ENCODE results near the gene ADAMTS6.

ADAMTS6 gene

GRCh38 chr5:65475336-65475735 lies 6.4 kb downstream of the ADAMTS6 start:
- no peak for DNase-seq (ENCODE audit: low read depth in 4 of 4, low spot score in 1 of 4)

- no peak for DNase-seq (ENCODE audit: low read depth in 4 of 4, low spot score in 1 of 4)
These were observed 7.5 kb downstream of the ADAMTS6 start for GRCh38 chr5:65474130-65474711.

DNA sequence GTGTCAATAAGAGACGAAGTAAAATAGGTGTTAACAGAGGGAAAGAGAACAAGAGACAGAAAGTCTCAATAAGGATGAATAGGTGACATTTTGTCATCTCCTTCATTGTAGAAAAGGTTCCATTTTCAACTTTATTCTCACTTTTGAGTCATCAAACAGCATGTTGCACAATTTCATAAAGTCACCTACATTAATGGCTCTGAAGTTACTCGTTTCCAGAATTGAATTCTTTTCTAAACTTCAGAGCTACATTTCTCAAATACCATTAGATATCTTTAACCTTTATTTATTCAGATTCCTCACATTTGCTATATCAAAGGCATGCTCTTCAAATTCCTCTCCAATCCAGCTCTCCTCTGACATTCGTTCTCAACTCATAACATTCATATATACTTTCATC lies 13.1 kb downstream of the ADAMTS6 start:
- DNase-seq (ENCODE audit: low read depth in 4 of 4, low spot score in 1 of 4): no peak

DNA sequence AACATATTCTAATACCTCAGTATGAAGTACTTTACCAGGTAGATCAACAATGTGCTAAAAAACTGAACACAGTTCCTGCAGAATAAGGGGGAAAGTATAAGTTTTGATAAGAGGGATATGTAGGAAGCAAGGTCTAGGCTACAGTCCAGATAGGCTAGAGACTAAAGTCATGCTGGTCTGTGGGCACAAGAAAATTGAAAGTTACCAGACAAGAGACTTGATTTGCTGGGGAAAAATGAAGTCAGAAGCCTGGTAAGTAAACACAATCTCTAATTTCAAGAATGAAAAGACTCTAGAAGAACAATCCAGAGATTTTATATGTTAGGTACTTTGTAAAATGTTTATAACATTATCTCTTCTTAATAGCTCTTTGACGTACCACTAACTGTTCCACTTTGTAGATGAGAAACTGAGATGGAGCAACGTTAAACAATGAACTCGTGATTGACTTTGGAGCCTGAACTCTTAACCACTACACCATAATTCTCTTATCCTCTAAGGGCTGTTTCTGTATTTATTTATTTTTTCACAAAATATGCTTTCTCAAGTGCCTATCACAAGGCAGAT lies 19.5 kb downstream of the ADAMTS6 start:
- no peak for DNase-seq (ENCODE audit: low read depth in 4 of 4, low spot score in 1 of 4)

DNA sequence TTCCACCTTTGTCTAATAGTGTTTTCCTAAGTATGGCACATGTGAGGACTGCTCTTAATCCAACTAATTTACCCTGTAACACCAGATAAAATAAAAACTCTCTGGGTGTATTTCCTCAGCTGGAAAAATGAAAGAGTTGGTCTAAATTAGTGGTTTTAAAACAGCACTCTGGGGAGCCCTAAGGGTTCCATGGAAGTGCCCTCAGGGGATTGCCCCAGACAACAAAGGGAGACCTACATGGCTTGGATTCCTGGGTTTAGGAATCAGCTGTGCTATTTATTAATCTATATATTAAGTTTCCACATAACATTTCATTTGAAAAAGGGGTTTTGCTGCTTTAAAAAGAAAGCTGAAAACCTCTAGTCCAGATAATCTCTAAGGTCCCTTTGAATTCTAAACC lies 20.2 kb downstream of the ADAMTS6 start:
- no peak for DNase-seq (ENCODE audit: low read depth in 4 of 4, low spot score in 1 of 4)

GRCh38 chr5:65459995-65460394 lies 21.7 kb downstream of the ADAMTS6 start:
- no peak for DNase-seq (ENCODE audit: low read depth in 4 of 4, low spot score in 1 of 4)

DNA sequence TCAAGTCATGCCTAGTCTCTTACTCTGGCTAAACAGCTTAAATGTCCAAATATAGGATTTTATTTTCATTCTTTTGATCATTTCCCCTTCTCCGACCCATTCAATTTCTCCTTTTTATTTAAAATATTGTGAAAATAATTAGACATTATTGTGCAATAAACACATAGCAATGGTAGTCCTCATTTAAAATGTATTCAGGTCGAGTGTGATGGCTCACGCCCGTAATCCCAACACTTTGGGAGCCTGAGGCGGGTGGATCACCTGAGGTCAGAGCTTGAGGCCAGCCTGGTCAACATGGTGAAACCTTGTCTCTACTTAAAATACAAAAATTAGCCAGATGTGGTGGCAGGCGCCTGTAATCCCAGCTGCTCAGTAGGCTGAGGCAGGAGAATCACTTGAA lies 26.7 kb downstream of the ADAMTS6 start:
- DNase-seq (ENCODE audit: low read depth in 4 of 4, low spot score in 1 of 4): no peak

GRCh38 chr5:65451436-65451835 lies 30.3 kb downstream of the ADAMTS6 start:
- DNase-seq (ENCODE audit: low read depth in 4 of 4, low spot score in 1 of 4): no peak

GRCh38 chr5:65446682-65447081 lies 35.0 kb downstream of the ADAMTS6 start:
- DNase-seq (ENCODE audit: low read depth in 4 of 4, low spot score in 1 of 4): no peak

GRCh38 chr5:65441800-65442199 lies 39.9 kb downstream of the ADAMTS6 start:
- DNase-seq (ENCODE audit: low read depth in 4 of 4, low spot score in 1 of 4): no peak

- DNase-seq (ENCODE audit: low read depth in 4 of 4, low spot score in 1 of 4): no peak
These were observed 41.3 kb downstream of the ADAMTS6 start for GRCh38 chr5:65440456-65440855.

- no peak for DNase-seq (ENCODE audit: low read depth in 4 of 4, low spot score in 1 of 4)
These were observed 47.6 kb downstream of the ADAMTS6 start for GRCh38 chr5:65434122-65434521.

DNA sequence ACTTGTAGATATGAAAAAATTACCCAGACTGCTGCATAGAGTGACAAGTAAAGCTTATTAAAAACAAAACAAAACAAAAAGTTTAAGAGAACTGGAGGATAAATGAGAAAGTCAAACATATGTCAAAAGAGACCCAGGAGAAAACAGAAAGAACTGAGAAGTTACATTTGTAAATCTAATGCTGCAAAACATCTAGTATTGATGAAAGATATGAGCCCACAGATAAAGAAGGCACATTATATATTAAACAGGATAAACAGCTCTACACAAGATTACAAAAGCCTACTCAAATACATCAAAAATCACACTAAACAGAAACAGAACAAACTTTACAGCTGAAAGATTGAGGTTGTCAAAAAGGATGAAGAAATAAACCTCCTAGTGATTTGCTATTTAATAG lies 55.1 kb downstream of the ADAMTS6 start:
- no peak for DNase-seq (ENCODE audit: low read depth in 4 of 4, low spot score in 1 of 4)

GRCh38 chr5:65423623-65424022 lies 58.1 kb downstream of the ADAMTS6 start:
- no peak for DNase-seq (ENCODE audit: low read depth in 4 of 4, low spot score in 1 of 4)

- DNase-seq (ENCODE audit: low read depth in 4 of 4, low spot score in 1 of 4): no peak
These were observed 63.1 kb downstream of the ADAMTS6 start for GRCh38 chr5:65418661-65419060.

- DNase-seq (ENCODE audit: low read depth in 4 of 4, low spot score in 1 of 4): no peak
These were observed 67.9 kb downstream of the ADAMTS6 start for GRCh38 chr5:65413822-65414221.

DNA sequence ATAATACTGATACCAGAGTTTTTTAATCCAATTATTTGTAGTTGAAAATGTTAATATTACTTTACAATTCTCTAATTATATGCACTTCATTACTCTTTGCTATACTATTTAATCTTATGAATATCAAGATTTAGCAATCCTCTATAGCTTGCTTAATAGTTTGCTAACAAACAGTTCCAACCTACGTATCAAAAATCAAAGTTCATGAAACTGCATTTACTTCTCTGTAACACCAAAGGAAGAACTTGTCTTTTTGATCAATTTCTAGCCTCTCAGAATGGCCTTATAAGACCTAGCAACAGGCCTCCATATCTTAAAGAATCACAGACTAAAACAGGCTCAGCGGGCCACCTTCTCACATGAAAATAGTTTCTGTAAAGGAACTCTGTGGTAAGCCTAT lies 68.9 kb downstream of the ADAMTS6 start:
- DNase-seq (ENCODE audit: low read depth in 4 of 4, low spot score in 1 of 4): no peak

DNA sequence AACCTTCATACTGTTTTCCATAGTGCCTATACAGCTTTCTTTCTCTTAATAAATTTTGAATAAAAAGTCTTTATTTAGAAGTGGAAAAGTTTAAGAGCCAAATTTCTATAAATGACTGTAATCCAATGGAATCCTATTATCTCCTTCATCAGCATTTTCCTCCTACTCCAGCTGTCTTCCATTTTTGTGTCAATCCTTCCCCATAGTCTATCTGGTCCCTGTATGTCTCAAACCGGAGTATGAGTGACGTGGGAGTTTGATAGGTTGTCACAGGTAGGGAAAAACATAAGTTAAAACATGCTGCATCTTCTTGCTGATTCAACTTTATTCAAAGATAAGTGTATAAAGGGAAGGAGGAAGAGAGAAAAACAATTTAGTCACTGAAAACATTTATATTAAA lies 70.4 kb downstream of the ADAMTS6 start:
- DNase-seq (ENCODE audit: low read depth in 4 of 4, low spot score in 1 of 4): no peak

DNA sequence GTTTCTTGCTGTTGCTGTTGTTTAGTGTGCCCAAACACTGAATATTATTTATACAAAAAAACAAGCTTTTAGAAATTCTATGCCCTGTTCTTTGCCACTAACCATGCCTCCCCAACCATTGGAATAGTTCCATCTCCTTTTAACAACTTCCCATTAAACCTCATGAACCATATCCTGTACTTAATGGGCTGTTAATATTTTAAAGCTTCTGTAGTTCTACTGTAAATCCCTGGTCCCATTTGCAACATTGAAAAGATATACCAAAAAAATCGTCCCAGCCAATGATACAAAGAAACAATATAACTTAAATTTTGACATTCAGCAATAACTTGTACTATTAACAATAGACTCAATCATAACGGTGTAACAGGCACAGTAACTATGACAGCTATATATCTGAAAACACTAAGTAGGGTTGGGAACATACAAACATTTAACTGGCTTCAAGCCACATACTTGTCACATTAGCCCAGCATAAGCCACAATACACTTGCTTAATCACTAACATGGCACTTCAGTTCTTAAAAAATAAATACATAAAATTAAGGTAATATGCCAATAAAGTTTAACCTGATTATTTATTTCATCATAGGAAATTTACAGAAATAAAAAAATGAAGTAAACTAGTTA lies 86.1 kb downstream of the ADAMTS6 start:
- DNase-seq (ENCODE audit: low read depth in 4 of 4, low spot score in 1 of 4): no peak

DNA sequence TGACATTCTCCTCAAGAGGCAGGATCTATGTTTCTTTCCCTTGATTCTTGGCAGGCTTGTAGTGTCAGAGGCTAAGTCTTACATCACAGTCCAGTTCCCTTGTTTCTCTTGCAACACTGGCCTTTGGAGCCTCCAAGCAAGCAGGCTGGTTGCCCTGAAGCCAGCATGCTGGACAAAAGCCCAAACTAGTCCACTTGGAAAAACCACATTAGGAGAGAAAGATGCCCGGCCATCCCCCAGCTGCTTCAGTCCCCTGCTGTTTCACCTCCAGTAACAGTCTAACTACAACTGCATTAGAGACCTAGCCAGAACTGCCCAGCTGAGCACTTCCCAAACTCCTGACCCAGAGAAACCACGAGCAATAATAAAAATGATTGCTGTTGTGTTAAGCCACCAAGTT lies 87.6 kb downstream of the ADAMTS6 start:
- no peak for DNase-seq (ENCODE audit: low read depth in 4 of 4, low spot score in 1 of 4)

DNA sequence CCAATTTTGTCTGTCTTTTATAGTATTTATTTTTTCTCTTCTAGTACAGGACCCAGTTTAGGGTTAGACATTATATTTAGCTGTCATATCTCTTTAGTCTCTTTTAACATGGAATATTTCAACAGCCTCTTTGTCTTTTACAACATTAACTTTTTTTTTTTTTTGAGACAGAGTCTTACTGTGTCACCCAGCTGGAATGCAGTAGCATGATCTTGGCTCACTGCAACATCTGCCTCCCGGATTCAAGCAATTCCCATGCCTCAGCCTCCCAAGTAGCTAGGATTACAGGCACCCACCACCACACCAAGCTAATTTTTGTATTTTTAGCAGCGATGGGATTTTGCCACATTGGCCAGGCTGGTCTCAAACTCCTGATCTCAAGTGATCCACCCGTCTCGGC lies 90.1 kb downstream of the ADAMTS6 start:
- no peak for DNase-seq (ENCODE audit: low read depth in 4 of 4, low spot score in 1 of 4)

GRCh38 chr5:65390208-65390607 lies 91.5 kb downstream of the ADAMTS6 start:
- DNase-seq (ENCODE audit: low read depth in 4 of 4, low spot score in 1 of 4): no peak

DNA sequence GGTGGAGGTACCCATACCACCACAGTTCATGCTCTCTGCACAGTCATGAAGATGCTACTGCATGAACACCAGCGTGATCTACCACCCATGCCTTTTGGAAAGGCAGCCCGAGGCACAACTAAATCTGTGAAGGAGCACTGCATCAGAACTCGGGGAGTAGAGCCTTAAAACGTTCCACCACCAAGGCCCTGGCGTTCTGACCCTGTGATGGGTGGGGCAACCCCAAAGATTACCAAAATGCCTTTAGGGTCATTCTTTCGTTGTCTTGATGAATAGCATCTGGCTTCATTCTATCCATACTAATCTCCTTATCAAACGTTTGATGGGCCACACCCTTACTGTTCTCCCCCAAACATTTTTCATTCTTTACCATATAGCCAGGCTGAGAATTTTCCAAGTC lies 97.9 kb downstream of the ADAMTS6 start:
- no peak for DNase-seq (ENCODE audit: low read depth in 4 of 4, low spot score in 1 of 4)

All from stimulated activated CD4-positive, alpha-beta T cell treated with anti-CD3 and anti-CD28 coated beads, Interleukin-1b, Interleukin-23, amount 100 ng/mL, for 24 hours (primary cell).